WTC11 (cell line): ENCODE data around the gene TACR2. TPM values are rescaled to one million over a fixed set of nuclear protein-coding genes. Genes with fewer than 3 reads are reported as not detected.

Experiments used
- ATAC-seq: fragments of 200-7000 bp; cut with Tn5 transposase; 2 replicates; pipeline ENCODE4 v1.10.0; 2021; ENCODE audit warnings: mild to moderate bottlenecking, moderate library complexity
- CTCF ChIA-PET: fragments of 300-600 bp; sonication (Branson Sonifier 250); formaldehyde crosslinking; loops from one replicate; lab custom pipeline; 2021; ENCODE audit warnings: antibody characterized with exemption; lab: Charles Lee
- POLR2A ChIA-PET: fragments of 350-600 bp; sonication (Branson Sonifier 250); formaldehyde crosslinking; loops from one replicate; lab custom pipeline; 2021; ENCODE audit warnings: antibody characterized with exemption; lab: Charles Lee
- DNase-seq: peaks from one replicate; pipeline ENCODE4 v3.0.0; 2021; ENCODE audit warnings: low spot score
- H3K27ac Mint-ChIP-seq: 2 replicates; pipeline ENCODE4 v1.8.0; 2021; ENCODE audit warnings: mixed read lengths
- H3K27me3 Mint-ChIP-seq: 2 replicates; pipeline ENCODE4 v1.8.0; 2021; ENCODE audit warnings: low read depth, mild to moderate bottlenecking, moderate library complexity, mixed read lengths
- H3K36me3 Mint-ChIP-seq: 2 replicates; pipeline ENCODE4 v1.8.0; 2021; ENCODE audit warnings: mixed read lengths
- H3K4me1 Mint-ChIP-seq: 2 replicates; pipeline ENCODE4 v1.8.0; 2022; ENCODE audit warnings: mixed read lengths
- H3K4me3 Mint-ChIP-seq: 2 replicates; pipeline ENCODE4 v1.8.0; 2021; ENCODE audit warnings: mild to moderate bottlenecking, moderate library complexity, mixed read lengths
- H3K9me3 Mint-ChIP-seq: 2 replicates; pipeline ENCODE4 v1.8.0; 2021; ENCODE audit warnings: mixed read lengths
- CBFB ChIP-seq: sonication (generic); formaldehyde crosslinking; IDR thresholded peaks from 2 replicates; pipeline ENCODE4 v1.8.1; 2022; ENCODE audit warnings: mild to moderate bottlenecking, low read depth, missing genetic modification reagents
- CREB1 ChIP-seq: sonication (generic); formaldehyde crosslinking; IDR thresholded peaks from 2 replicates; pipeline ENCODE4 v1.8.0; 2023; ENCODE audit warnings: mild to moderate bottlenecking, missing genetic modification reagents
- CREM ChIP-seq: sonication (generic); formaldehyde crosslinking; IDR thresholded peaks from 2 replicates; pipeline ENCODE4 v1.8.1; 2022; ENCODE audit warnings: mild to moderate bottlenecking, missing genetic modification reagents, moderate library complexity
- E2F1 ChIP-seq: sonication (generic); formaldehyde crosslinking; IDR thresholded peaks from 2 replicates; pipeline ENCODE4 v1.8.0; 2022; ENCODE audit warnings: mild to moderate bottlenecking, missing genetic modification reagents
- ETV6 ChIP-seq: sonication (generic); formaldehyde crosslinking; IDR thresholded peaks from 2 replicates; pipeline ENCODE4 v1.8.1; 2022; ENCODE audit warnings: mild to moderate bottlenecking, missing genetic modification reagents
- FOXJ3 ChIP-seq: sonication (generic); formaldehyde crosslinking; IDR thresholded peaks from 2 replicates; pipeline ENCODE4 v1.9.0; 2021; ENCODE audit warnings: missing genetic modification reagents, mild to moderate bottlenecking, borderline replicate concordance
- FOXP4 ChIP-seq: sonication (generic); formaldehyde crosslinking; IDR thresholded peaks from 2 replicates; pipeline ENCODE4 v1.8.0; 2022; ENCODE audit warnings: mild to moderate bottlenecking, missing genetic modification reagents
- IRF1 ChIP-seq: sonication (generic); formaldehyde crosslinking; IDR thresholded peaks from 2 replicates; pipeline ENCODE4 v1.8.0; 2023; ENCODE audit warnings: missing genetic modification reagents
- JAZF1 ChIP-seq: fragments of 250-450 bp; sonication (Bioruptor Pico); IDR thresholded peaks from 2 replicates; pipeline ENCODE4 v1.9.0; 2021; ENCODE audit warnings: moderate library complexity, mild to moderate bottlenecking, inconsistent platforms
- KAT7 ChIP-seq: sonication (generic); formaldehyde crosslinking; IDR thresholded peaks from 2 replicates; pipeline ENCODE4 v1.8.1; 2023; ENCODE audit warnings: missing genetic modification reagents, mild to moderate bottlenecking, borderline replicate concordance
- NFYB ChIP-seq: sonication (generic); formaldehyde crosslinking; conservative IDR thresholded peaks from 2 replicates; pipeline ENCODE4 v1.8.0; 2022; ENCODE audit warnings: low read depth, missing genetic modification reagents
- PRDM15 ChIP-seq: sonication (generic); formaldehyde crosslinking; IDR thresholded peaks from 2 replicates; pipeline ENCODE4 v1.8.0; 2022; ENCODE audit warnings: missing genetic modification reagents
- SP1 ChIP-seq: sonication (generic); formaldehyde crosslinking; conservative IDR thresholded peaks from 2 replicates; pipeline ENCODE4 v1.8.1; 2022; ENCODE audit warnings: missing genetic modification reagents
- TEAD1 ChIP-seq: sonication (generic); formaldehyde crosslinking; IDR thresholded peaks from 2 replicates; pipeline ENCODE4 v1.8.0; 2022; ENCODE audit warnings: mild to moderate bottlenecking, missing genetic modification reagents
- USF2 ChIP-seq: sonication (generic); formaldehyde crosslinking; IDR thresholded peaks from 2 replicates; pipeline ENCODE4 v1.8.1; 2023; ENCODE audit warnings: mild to moderate bottlenecking, missing genetic modification reagents, moderate library complexity
- ZNF121 ChIP-seq: sonication (generic); formaldehyde crosslinking; IDR thresholded peaks from 2 replicates; pipeline ENCODE4 v1.8.0; 2023; ENCODE audit warnings: missing genetic modification reagents
- ZNF219 ChIP-seq: sonication (generic); formaldehyde crosslinking; IDR thresholded peaks from 2 replicates; pipeline ENCODE4 v1.8.0; 2023; ENCODE audit warnings: missing genetic modification reagents, mild to moderate bottlenecking, borderline replicate concordance
- ZNF232 ChIP-seq: sonication (generic); formaldehyde crosslinking; IDR thresholded peaks from 2 replicates; pipeline ENCODE4 v1.8.0; 2022; ENCODE audit warnings: mild to moderate bottlenecking, missing genetic modification reagents
- ZNF532 ChIP-seq: fragments of 250-450 bp; sonication (Bioruptor Pico); IDR thresholded peaks from 2 replicates; pipeline ENCODE4 v1.9.0; 2021; ENCODE audit warnings: mild to moderate bottlenecking, borderline replicate concordance
- ZSCAN18 ChIP-seq: fragments of 250-450 bp; sonication (Bioruptor Pico); IDR thresholded peaks from 2 replicates; pipeline ENCODE4 v2.1.2; 2022; ENCODE audit warnings: mild to moderate bottlenecking, moderate library complexity
- total RNA-seq: library from RNA; stranded (reverse); gene quantifications from 3 replicates; pipeline ENCODE4 v1.2.3, GENCODE V29; 2021

The TACR2 gene
- total RNA-seq, 1 experiment from 2014 or later = 0.20 TPM

- no peak for ATAC-seq
- POLR2A ChIA-PET = no interaction called here
- H3K9me3 Mint-ChIP-seq = no peaks in the 10 kb centered on the region
Measured at GRCh38 chr10:69409968-69410367, 6.8 kb downstream of the TACR2 start.

GRCh38 chr10:69409176-69409495, 7.6 kb downstream of the TACR2 start:
- Mint-ChIP-seq H3K4me3 (no peak overlapping the region), H3K27me3 (peaks cover 7% of the 10 kb centered on the region), H3K4me1 (peaks cover 42% of the 10 kb centered on the region), H3K9me3 (no peaks in the 10 kb centered on the region), H3K27ac (no peak overlapping the region), H3K36me3 (peaks cover 2% of the 10 kb centered on the region)
- CTCF ChIA-PET = interaction anchor here (1.0 to 3.7 kb wide), 29 partner anchors 16 to 250 kb away, joined by 3 to 47 read pairs (median 6); partner anchors contain the start of gene TSPAN15
- ATAC-seq (no peak), DNase-seq (no peak)
- POLR2A ChIA-PET = interaction anchor here (0.8 kb wide), 1 partner anchor 16 kb away, joined by 4 read pairs; no protein-coding TSS in a partner anchor
- TF ChIP-seq ZNF532 (no peak), CREB1 (CRISPR knock-in tag) (no peak), JAZF1 (CRISPR knock-in tag) (no peak), IRF1 (CRISPR knock-in tag) (no peak), SP1 (CRISPR knock-in tag) (no peak), E2F1 (no peak), NFYB (CRISPR knock-in tag) (no peak), PRDM15 (CRISPR knock-in tag) (no peak), FOXJ3 (CRISPR knock-in tag) (no peak)

More at GRCh38 chr10:69409968-69410367, 6.8 kb downstream of the TACR2 start:
- H3K4me3 Mint-ChIP-seq = no peak overlapping the region
- no peaks in the 10 kb centered on the region for H3K36me3 Mint-ChIP-seq
- peaks cover 7% of the 10 kb centered on the region for H3K27me3 Mint-ChIP-seq
- CTCF ChIA-PET = interaction anchor here (0.6 to 0.7 kb wide), 3 partner anchors 56 to 1825 kb away, joined by 3 to 5 read pairs (median 4); no protein-coding TSS in a partner anchor
- DNase-seq = no peak
- TF ChIP-seq KAT7 (CRISPR knock-in tag) (no peak), CREM (CRISPR knock-in tag) (no peak), USF2 (CRISPR knock-in tag) (no peak), ETV6 (CRISPR knock-in tag) (no peak), CBFB (CRISPR knock-in tag) (no peak), ZNF232 (CRISPR knock-in tag) (no peak), ZNF121 (CRISPR knock-in tag) (no peak), ZNF219 (CRISPR knock-in tag) (no peak), ZSCAN18 (CRISPR knock-in tag) (no peak), FOXP4 (CRISPR knock-in tag) (no peak), TEAD1 (CRISPR knock-in tag) (no peak)
- no peak overlapping the region for H3K27ac Mint-ChIP-seq
- H3K4me1 Mint-ChIP-seq = peaks cover 35% of the 10 kb centered on the region
